GM12878 (cell line): ENCODE measurements around the gene TAS2R16.

ENCODE experiments used
- KLF5 ChIP-seq: fragments of 450-650 bp; IDR thresholded peaks from 2 replicates; pipeline ENCODE4 v1.6.1; 2014; ENCODE audit warnings: mild to moderate bottlenecking; ENCODE audit not compliant: partially characterized antibody
- SMC3 ChIP-seq: IDR thresholded peaks from 2 replicates; pipeline ENCODE4 v1.6.1; 2011; ENCODE audit warnings: low read length, improper control_type of control experiment, borderline replicate concordance
- TF ChIP-seq, protein P1 (sequence below): fragments of 450-650 bp; formaldehyde crosslinking; IDR thresholded peaks from 2 replicates; pipeline ENCODE4 v1.5.0; 2022; ENCODE audit warnings: mild to moderate bottlenecking, missing genetic modification characterization

GRCh38 chr7:122988333-122988732 is 7.2 kb downstream of the TAS2R16 start:
- TF ChIP-seq SMC3 (no peak), KLF5 (no peak)
- TF ChIP-seq, protein P1, sequence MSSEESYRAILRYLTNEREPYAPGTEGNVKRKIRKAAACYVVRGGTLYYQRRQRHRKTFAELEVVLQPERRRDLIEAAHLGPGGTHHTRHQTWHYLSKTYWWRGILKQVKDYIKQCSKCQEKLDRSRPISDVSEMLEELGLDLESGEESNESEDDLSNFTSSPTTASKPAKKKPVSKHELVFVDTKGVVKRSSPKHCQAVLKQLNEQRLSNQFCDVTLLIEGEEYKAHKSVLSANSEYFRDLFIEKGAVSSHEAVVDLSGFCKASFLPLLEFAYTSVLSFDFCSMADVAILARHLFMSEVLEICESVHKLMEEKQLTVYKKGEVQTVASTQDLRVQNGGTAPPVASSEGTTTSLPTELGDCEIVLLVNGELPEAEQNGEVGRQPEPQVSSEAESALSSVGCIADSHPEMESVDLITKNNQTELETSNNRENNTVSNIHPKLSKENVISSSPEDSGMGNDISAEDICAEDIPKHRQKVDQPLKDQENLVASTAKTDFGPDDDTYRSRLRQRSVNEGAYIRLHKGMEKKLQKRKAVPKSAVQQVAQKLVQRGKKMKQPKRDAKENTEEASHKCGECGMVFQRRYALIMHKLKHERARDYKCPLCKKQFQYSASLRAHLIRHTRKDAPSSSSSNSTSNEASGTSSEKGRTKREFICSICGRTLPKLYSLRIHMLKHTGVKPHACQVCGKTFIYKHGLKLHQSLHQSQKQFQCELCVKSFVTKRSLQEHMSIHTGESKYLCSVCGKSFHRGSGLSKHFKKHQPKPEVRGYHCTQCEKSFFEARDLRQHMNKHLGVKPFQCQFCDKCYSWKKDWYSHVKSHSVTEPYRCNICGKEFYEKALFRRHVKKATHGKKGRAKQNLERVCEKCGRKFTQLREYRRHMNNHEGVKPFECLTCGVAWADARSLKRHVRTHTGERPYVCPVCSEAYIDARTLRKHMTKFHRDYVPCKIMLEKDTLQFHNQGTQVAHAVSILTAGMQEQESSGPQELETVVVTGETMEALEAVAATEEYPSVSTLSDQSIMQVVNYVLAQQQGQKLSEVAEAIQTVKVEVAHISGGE (CRISPR knock-in tag) = no peak
